Right atrium auricular region (tissue), 2 donors: ENCODE results near the gene SPAG8. TPM values are rescaled to one million over a fixed set of nuclear protein-coding genes. Genes with fewer than 3 reads are reported as not detected.

Experiments
- DNase-seq: peaks from one replicate; pipeline ENCODE4 v3.0.0-alpha.2; 2019; ENCODE audit warnings: low spot score
- H3K27ac ChIP-seq, 2 donors: fragments of 200-600 bp; sonication (generic); 1 replicate in 1 of 2; 2 replicates in 1 of 2; pipeline ENCODE4 v1.5.1; 2016 to 2019
- H3K27me3 ChIP-seq, 2 donors: fragments of 200-600 bp; sonication (generic); one replicate each; pipeline versions ENCODE4 v1.5.1 to v1.6.0; 2017 to 2019
- H3K36me3 ChIP-seq: fragments of 200-600 bp; sonication (generic); one replicate; pipeline ENCODE4 v1.5.1; 2016
- H3K4me1 ChIP-seq, 2 donors: fragments of 200-600 bp; sonication (generic); one replicate each; pipeline versions ENCODE4 v1.5.1 to v1.6.0; 2017 to 2019
- H3K4me3 ChIP-seq, 2 donors: fragments of 200-600 bp; sonication (generic); 1 replicate in 1 of 2; 2 replicates in 1 of 2; pipeline ENCODE4 v1.5.1; 2017 to 2019; ENCODE audit warnings: mild to moderate bottlenecking in 1 of 2, moderate library complexity in 1 of 2
- H3K9me3 ChIP-seq, 2 donors: fragments of 200-600 bp; sonication (generic); one replicate each; pipeline ENCODE4 v1.5.1; 2019
- CTCF ChIP-seq, 2 donors: fragments of 200-600 bp; sonication (generic); IDR thresholded peaks; one replicate each; pipeline ENCODE4 v1.5.1; 2019; ENCODE audit warnings: antibody characterized with exemption in 2 of 2
- total RNA-seq, 2 donors: library from RNA; depleted of rRNA; stranded (reverse); fragments of >200 nt; gene quantifications; one replicate each; pipeline ENCODE4 v1.1.0, GENCODE V29; 2016

The SPAG8 gene
- total RNA-seq, 2 donors from 2014 or later: 1.6 to 4.1 TPM

- DNase-seq: peak; percentile 32
- peaks cover 10% of the 10 kb centered on the region for H3K36me3 ChIP-seq
- H3K27ac ChIP-seq: no peak overlapping the region
- TF ChIP-seq CTCF (IDR thresholded peaks at IDR 0.05): no peak
- no peaks in the 10 kb centered on the region for H3K9me3 ChIP-seq
- H3K4me1 ChIP-seq: peaks cover 0 to 5% of the 10 kb centered on the region in 2 donors
- H3K27me3 ChIP-seq: no peaks in the 10 kb centered on the region
- H3K4me3 ChIP-seq: no peak overlapping the region
These were observed 44.8 kb upstream of the SPAG8 start for GRCh38 chr9:35856882-35857281.

- peak; percentile 26 for DNase-seq
- peaks cover 10% of the 10 kb centered on the region for H3K36me3 ChIP-seq
- H3K27me3 ChIP-seq: no peaks in the 10 kb centered on the region
- H3K4me3 ChIP-seq: no peak overlapping the region
- H3K9me3 ChIP-seq: no peaks in the 10 kb centered on the region
- TF ChIP-seq CTCF (IDR thresholded peaks at IDR 0.05): no peak
- peaks cover 0 to 5% of the 10 kb centered on the region in 2 donors for H3K4me1 ChIP-seq
- H3K27ac ChIP-seq: no peak overlapping the region
These were observed 44.1 kb upstream of the SPAG8 start for GRCh38 chr9:35856206-35856605.

DNA sequence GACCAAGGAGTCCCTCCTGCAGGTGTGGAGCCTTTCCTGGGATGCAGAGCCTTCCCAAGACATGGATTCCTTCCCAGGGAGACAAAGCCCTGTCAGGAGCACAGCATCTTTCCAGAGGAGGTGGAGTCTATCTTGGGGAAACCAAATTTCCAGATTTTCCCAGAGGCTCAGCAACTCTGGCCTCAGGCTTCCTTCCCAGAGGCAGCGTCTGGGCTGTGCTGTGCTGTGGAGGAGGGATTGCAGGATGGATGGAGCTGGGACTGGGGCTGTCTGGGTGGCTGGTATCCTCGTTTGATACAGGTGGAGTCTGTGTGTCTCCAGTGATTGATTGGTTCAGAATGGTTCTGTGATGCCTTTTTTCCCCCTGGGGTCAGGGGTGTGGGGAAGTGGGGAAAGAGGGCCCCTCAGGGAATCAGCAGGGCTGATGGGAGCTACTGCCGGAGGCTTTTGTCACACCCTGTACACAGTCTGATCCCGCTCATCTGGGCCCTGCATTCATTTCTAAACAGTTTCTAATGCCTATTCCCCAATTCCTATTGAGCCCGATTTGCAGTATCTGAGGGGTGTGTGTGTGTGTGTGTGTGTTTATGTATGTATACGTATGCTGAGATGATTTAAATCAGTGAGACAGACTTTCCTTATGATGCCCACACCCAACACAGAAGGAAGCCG lies 42.2 kb upstream of the SPAG8 start:
- DNase-seq: peak; percentile 4
- Histone ChIP-seq H3K27me3 (no peaks in the 10 kb centered on the region), H3K4me3 (no peak overlapping the region), H3K27ac (no peak overlapping the region), H3K36me3 (peaks cover 10% of the 10 kb centered on the region), H3K4me1 (peaks cover 0 to 2% of the 10 kb centered on the region in 2 donors), H3K9me3 (no peaks in the 10 kb centered on the region)
- TF ChIP-seq CTCF (IDR thresholded peaks at IDR 0.05): no peak

GRCh38 chr9:35852876-35853865 lies 41.1 kb upstream of the SPAG8 start:
- DNase-seq: no peak
- Histone ChIP-seq H3K4me1 (peaks cover 0 to 2% of the 10 kb centered on the region in 2 donors), H3K9me3 (no peaks in the 10 kb centered on the region), H3K27me3 (no peaks in the 10 kb centered on the region), H3K36me3 (peaks cover 10% of the 10 kb centered on the region), H3K27ac (no peak overlapping the region), H3K4me3 (no peak overlapping the region)
- TF ChIP-seq CTCF (IDR thresholded peaks at IDR 0.05): no peak

- no peak for TF ChIP-seq CTCF (IDR thresholded peaks at IDR 0.05)
- H3K36me3 ChIP-seq: peaks cover 10% of the 10 kb centered on the region
- H3K4me3 ChIP-seq: no peak overlapping the region
- peaks cover 0 to 10% of the 10 kb centered on the region in 2 donors for H3K4me1 ChIP-seq
- H3K27ac ChIP-seq: no peak overlapping the region
- no peak for DNase-seq
- no peaks in the 10 kb centered on the region for H3K9me3 ChIP-seq
- H3K27me3 ChIP-seq: no peaks in the 10 kb centered on the region
These were observed 40.3 kb upstream of the SPAG8 start for GRCh38 chr9:35852267-35852815.
